ENCODE measurements around the gene NEDD8.

Gene NEDD8

GRCh38 chr14:24179961-24180796 is 52.0 kb downstream of the NEDD8 start:
- DNase-seq (ENCODE audit: low spot score), result no peak

GRCh38 chr14:24179294-24179960 is 52.7 kb downstream of the NEDD8 start:
- DNase-seq (ENCODE audit: low spot score), result no peak

GRCh38 chr14:24178399-24179178 is 53.6 kb downstream of the NEDD8 start:
- no peak for DNase-seq (ENCODE audit: low spot score)

- DNase-seq (ENCODE audit: low spot score), result no peak
Measured at GRCh38 chr14:24177891-24178290, 54.3 kb downstream of the NEDD8 start.

- DNase-seq (ENCODE audit: low spot score), result no peak
Measured at GRCh38 chr14:24177041-24177825, 54.9 kb downstream of the NEDD8 start.

GRCh38 chr14:24176599-24176998 is 55.6 kb downstream of the NEDD8 start:
- DNase-seq (ENCODE audit: low spot score), result no peak

- no peak for DNase-seq (ENCODE audit: low spot score)
Measured at GRCh38 chr14:24172871-24173281, 59.3 kb downstream of the NEDD8 start.

GRCh38 chr14:24172261-24172860 is 59.8 kb downstream of the NEDD8 start:
- no peak for DNase-seq (ENCODE audit: low spot score)

GRCh38 chr14:24171422-24172260 is 60.5 kb downstream of the NEDD8 start, which contains the start of gene REC8:
REC8 (plus strand) TSS chr14:24172080; CDS start chr14:24172553, 473 bp downstream.
- no peak for DNase-seq (ENCODE audit: low spot score)

- DNase-seq (ENCODE audit: low spot score), result no peak
Measured at GRCh38 chr14:24167469-24168114, 64.6 kb downstream of the NEDD8 start.
